SK-N-SH treated with all-trans-retinoic acid at 6 μM for 48 hours (cell line): ENCODE results near the gene DENND1B.

Experiments
- ARNTL ChIP-seq: fragments of 450-650 bp; formaldehyde crosslinking; IDR thresholded peaks from 2 replicates; pipeline ENCODE4 v1.5.0; 2020; ENCODE audit warnings: low read depth, mild to moderate bottlenecking, moderate library complexity, borderline replicate concordance
- GLIS3 ChIP-seq: fragments of 250-450 bp; sonication (Bioruptor Pico); IDR thresholded peaks from 2 replicates; pipeline ENCODE4 v1.5.0; 2020; ENCODE audit warnings: mild to moderate bottlenecking, moderate library complexity
- ISL1 ChIP-seq: fragments of 250-450 bp; sonication (Bioruptor Pico); IDR thresholded peaks from 2 replicates; pipeline ENCODE4 v2.1.2; 2022; ENCODE audit warnings: mild to moderate bottlenecking, moderate library complexity
- PATZ1 ChIP-seq: fragments of 250-450 bp; sonication (Bioruptor Pico); IDR thresholded peaks from 2 replicates; pipeline ENCODE4 v1.8.0; 2020; ENCODE audit warnings: mild to moderate bottlenecking, moderate library complexity, borderline replicate concordance
- ZFP30 ChIP-seq: fragments of 450-650 bp; formaldehyde crosslinking; IDR thresholded peaks from 2 replicates; pipeline ENCODE4 v1.5.0; 2022; ENCODE audit warnings: mild to moderate bottlenecking, moderate library complexity
- ZNF70 ChIP-seq: fragments of 450-650 bp; formaldehyde crosslinking; IDR thresholded peaks from 2 replicates; pipeline ENCODE4 v1.5.0; 2020; ENCODE audit warnings: mild to moderate bottlenecking, moderate library complexity

DNA sequence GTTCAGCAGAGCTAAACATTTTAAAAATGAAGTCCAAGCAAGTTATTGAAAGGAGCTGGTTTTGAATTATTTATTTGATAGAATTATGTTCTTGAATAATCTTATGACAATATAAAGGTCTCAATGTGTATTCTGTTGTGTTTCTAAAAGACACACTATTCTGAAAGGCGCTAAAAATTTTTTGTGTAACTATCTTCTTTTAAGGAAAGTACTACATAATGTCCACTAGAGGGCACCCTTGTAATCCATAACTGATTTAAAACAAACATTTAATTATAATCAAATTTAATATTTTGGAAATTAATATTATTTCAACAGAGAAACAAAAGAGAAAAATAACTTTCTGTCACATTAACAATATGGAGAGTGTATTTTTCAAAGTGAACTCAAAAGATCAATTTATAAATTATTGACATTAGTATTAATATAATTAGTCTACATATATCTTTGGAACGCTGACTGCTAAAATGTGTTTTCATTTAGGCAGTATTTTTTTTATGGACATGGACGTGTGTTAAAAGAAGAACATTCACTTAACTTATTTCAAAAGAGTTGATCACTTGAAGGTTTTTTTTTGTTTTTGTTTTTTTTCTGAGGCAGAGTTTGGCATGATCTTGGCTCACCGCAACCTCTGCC, 248.4 kb downstream of the DENND1B start:
- TF ChIP-seq ISL1 (CRISPR knock-in tag) (no peak), PATZ1 (no peak), ZFP30 (CRISPR knock-in tag) (no peak), ARNTL (no peak), ZNF70 (CRISPR knock-in tag) (no peak), GLIS3 (no peak)
